GM21786 (cell line): Measurements from ENCODE around the gene CEP95.

Experiments used
- ATAC-seq: cut with Tn5 transposase; IDR thresholded peaks from one replicate; pipeline ENCODE4 v1.9.1; 2021; ENCODE audit not compliant: unreplicated experiment

CEP95 gene

DNA sequence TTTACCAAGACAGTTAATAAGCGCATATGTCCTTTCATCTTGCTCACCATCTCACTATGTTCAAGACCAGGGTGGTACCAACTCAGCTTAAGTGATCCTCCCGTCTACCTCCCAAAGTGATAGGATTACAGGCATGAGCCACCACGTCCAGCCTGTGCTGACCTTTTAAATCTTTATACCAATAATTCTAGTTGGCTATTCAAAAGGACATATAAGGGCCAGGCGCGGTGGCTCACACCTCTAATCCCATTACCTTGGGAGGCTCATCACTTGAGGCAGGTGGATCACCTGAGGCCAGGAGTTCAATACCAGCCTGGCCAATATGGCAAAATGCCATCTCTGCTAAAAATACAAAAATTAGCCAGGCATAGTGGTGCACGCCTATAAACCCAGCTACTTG is 2.4 kb downstream of the CEP95 start:
- no peak for ATAC-seq

DNA sequence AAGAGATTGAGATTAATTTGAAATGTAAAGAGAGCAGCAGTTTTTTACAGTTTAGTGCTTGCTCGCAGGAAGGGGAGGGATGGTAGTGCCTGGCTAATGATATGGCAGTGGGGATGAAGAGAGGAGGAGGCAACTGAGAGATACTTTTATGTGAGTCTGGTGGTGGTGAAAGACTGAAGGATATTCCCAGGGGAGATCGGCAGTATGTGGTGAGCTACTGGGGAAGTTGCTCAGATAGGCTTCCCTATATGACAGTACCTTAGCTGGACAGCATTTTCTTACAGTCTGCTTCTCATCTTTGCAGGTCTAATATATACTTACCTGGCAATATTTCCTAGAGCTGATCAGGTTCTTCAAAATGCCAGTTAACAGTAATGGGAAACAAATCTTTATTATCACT is 8.6 kb downstream of the CEP95 start:
- no peak for ATAC-seq

- no peak for ATAC-seq
These were observed 9.1 kb downstream of the CEP95 start for GRCh38 chr17:64515829-64516228.

DNA sequence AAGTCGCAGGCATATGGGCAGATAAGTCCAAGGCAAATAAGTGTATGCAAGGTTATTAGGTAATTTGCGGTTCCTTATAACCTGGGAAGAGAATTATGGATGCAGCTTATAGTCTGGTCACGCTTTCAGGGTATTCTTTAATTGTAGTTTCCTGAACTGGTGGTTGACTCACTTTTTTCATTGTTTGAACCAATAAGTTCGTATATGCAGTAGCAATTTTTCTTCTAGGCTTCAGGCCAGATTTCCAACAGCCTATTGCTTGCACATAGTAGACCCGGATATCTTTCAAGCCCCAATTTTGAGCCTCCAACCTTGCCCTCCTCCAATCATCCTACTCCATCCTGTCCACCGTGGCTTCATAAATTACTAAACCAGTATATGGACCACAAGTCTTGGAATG is 12.8 kb downstream of the CEP95 start:
- no peak for ATAC-seq

DNA sequence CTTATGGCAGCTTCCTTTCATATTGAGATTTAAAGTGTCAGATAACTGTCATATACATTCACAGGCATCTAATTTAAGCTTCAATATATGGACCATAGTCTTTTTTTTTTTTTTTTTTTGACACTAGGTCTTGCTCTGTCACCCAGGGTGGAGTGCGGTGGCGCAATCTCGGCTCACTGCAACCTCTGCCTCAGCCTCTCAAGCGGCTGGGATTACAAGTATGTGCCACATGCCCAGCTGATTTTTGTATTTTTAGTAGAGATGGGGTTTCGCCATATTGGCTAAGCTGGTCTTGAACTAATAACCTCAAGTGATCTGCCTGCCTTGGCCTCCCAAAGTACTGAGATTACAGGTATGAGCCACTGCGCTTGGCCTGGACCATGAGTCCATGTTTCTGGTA is 13.6 kb downstream of the CEP95 start:
- ATAC-seq, result no peak

GRCh38 chr17:64527914-64528313 is 21.1 kb downstream of the CEP95 start:
- ATAC-seq, result no peak

- ATAC-seq, result no peak
These were observed 22.4 kb downstream of the CEP95 start for GRCh38 chr17:64529221-64529620.

GRCh38 chr17:64531955-64532371 is 25.2 kb downstream of the CEP95 start:
- no peak for ATAC-seq

GRCh38 chr17:64532409-64532808 is 25.6 kb downstream of the CEP95 start:
- ATAC-seq, result no peak

DNA sequence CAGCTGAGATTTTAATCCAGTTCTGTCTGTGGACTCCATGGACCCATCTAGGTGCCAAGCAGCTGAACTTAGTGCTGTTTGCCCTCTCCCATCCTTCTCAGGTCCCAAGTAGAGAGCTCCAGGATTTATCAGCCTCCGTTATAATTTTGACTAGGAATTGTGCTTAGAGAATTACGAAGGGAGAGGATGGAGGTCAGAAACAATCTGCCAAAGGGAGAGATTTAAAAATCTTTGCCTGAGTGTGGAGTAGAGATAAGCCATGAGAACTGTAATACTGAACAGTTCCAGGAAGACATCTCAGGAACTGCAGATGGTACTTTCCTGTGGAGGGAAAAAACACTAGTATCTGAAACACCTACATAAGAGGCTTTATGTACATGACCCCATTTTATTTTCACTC is 27.0 kb downstream of the CEP95 start:
- ATAC-seq, result no peak

DNA sequence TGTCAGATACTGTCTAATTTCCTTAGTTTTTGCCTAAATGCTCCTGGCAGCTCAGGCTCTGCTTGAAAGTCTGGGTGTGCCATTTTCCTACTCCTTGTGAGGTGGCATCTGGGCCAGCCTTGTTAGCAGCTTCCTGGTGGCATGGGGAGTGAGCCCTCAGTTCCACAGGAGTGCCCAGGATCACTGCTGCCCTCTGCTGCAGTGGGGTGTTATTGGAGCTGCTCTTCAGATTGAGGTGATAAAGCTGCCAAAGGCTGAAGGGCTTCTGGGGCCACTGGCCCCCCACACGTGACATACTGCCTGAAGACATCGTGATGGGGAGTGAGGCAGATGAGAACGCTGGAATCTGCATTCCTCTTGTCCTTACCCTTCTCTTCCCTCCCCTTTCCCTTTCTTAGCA is 27.4 kb downstream of the CEP95 start:
- ATAC-seq, result no peak

DNA sequence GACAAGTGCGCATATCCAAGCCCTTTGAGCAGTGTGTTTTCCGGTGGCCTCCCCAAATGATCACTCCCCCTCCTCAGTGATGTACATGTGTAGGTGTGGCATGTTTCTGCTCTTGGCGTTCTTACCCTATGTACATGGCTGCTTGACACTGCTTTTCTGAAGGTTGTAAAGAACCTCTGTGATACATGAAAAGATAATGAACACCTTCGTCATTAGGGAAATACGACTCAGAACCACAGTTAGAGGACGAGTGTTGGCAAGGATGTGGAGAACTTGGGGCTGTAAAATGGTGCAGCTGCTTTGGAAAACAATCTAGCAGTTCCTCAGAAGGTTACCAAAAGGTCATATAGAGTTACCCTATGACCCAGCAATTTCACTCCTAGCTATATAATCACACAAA is 28.6 kb downstream of the CEP95 start:
- no peak for ATAC-seq

DNA sequence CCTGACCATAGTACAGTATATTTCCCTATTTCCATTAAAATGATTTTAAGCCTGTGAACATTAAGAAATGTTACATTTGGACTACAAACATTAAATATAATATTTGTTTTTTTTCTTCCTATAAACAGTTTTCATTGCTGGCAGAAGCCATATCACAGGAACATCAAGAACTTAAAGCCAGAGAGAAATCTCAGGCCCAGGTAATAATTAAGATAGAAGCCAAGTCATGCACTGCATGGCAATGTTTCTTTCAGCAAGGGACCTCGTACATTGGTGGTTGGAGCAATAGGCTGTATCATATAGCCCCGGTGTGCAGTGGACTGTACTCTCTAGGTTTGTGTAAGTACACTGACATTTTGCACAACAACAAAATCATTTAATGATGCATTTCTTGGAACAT is 30.1 kb downstream of the CEP95 start:
- no peak for ATAC-seq

DNA sequence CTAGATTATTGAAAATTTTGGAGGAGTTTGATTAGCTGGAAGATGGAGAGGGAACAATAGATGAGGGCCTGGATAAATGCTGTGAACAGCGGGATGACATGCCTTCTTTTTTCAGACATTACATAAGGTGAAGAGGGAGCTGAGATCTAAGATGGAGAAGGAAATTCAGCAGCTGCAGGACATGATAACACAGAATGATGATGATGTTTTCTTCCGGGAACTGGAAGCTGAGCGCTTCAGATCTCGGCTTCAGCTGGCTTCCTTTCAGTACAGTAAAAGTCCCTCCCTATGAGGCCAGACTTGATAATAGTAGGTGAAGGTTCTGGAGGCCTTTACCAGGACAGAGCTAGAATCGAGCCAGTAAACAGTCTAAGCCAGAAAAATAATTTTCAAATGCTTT is 30.7 kb downstream of the CEP95 start:
- no peak for ATAC-seq

DNA sequence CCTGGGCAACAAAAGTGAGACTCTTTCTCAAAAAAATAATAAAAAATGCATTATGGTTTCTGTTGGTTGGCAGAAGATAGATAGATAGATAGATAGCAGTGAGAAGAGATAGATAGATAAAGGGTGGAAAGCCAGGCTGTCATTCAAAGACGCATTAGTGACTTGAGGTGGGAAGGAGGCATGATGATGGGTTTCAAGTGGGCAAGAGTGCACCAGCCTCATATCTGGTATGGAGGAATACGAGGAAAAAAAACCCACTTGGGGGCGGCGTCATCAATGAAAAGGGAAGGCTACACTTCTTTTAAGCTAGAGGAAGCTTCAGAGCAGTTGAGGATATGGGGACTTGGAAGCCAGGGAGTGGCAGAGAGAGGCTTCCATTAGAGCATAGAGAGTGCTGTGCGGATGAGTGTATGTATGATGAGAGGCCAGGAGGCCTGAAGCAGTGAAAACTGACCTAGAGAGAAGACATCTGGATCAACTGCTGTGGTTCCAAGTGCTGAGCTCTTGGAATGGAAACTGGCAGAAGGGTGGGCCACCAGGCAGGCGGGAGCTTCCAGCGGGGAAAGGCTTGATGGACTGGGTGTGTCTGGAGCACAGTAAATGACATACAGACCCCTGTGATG is 31.8 kb downstream of the CEP95 start:
- ATAC-seq, result no peak

GRCh38 chr17:64540118-64540776 is 33.5 kb downstream of the CEP95 start:
- ATAC-seq, result no peak

DNA sequence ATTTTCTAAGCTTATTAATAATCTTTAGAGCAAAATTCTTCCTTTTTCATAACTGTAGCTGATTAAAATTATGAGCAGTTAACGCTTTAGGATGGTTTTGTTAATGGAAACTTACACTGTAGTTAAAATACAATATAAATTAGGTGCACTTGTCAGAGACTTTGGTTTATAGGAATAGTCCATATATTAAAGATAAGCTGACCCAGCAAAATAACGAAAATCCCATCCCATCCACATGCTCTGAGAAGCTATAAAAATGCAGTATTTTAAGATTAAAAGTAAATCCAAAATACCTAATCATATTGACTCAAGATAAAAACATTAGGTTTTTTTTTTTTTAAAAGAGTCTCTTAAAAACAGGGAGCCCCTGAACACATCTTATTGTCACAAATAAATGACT is 38.0 kb downstream of the CEP95 start:
- no peak for ATAC-seq

DNA sequence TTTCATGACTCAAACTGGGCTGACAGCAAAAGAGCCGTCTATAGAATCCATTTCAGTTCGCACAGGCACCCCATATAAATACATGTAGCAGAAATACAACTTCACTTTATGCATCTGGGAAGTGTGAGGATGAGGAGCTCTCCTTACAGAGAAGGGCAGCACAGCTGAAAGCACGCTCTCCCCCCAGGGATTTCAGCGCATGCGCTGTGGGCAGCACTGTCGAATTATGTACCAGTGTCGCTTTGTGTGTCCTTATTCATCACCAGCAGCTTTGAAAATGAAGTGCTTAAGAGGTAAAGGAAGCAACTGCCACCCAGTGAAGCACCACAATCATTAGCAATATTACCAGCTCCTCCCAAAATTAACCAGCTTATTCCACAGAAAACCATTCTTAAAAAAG is 39.9 kb downstream of the CEP95 start:
- ATAC-seq, result no peak

- no peak for ATAC-seq
These were observed 40.5 kb downstream of the CEP95 start for GRCh38 chr17:64547319-64547718.

DNA sequence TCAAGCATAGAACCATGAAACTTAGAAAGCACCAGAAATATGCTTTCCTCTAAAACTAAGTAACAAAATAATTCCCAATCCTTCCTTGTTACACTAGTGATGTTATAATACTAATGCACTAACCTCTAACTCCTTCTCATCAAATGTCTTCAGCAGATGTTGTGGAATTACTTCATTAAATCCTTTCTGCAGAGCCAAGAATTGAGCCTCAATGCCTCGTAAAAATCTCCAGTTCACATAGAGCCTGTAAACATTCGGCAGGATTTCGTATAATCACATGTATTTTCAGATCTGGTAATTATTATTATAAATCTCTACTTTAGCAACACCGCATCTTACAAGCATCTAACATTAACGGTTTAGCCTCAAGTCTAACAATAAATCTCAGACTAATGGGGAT is 44.7 kb downstream of the CEP95 start:
- ATAC-seq, result no peak

GRCh38 chr17:64554028-64554637 is 47.4 kb downstream of the CEP95 start:
- ATAC-seq, result no peak

GRCh38 chr17:64555281-64555680 is 48.5 kb downstream of the CEP95 start:
- no peak for ATAC-seq

- ATAC-seq, result no peak
These were observed 57.3 kb downstream of the CEP95 start for GRCh38 chr17:64564098-64564497.
